Erythroblast (primary cell): Measurements from ENCODE around the gene SLC16A12.

ENCODE experiments used
- GATA1 ChIP-seq: IDR thresholded peaks from 2 replicates; pipeline ENCODE4 v1.6.1; 2011; ENCODE audit warnings: low read depth, mild to moderate bottlenecking, control low read depth, low read length, moderate library complexity
- POLR2A ChIP-seq: IDR thresholded peaks from 2 replicates; pipeline ENCODE4 v1.6.1; 2011; ENCODE audit warnings: mild to moderate bottlenecking, low read length

DNA sequence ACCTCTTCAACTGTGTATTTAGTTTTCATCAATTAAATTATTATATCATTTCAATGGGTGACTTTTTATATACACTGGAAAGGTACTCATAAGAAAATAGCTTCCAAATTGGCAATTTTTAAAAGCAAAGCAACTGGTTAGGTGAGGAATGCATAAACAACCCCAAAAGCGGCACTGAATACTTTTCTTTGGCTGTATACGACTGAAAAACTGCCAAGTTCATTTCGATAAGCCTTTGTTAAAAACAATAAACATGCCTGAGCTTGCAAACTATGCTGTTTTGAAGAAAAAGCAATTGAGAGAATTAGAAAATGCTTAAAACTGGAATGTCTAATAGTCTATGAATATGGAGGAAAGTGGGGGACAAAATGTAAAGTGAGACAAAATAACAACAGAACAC, 2.9 kb downstream of the SLC16A12 start:
- TF ChIP-seq POLR2A: no peak
- TF ChIP-seq GATA1: no peak
